GM23248 (cell line): ENCODE results near the gene HSD17B3.

Experiments used
- EZH2 ChIP-seq: fragments of 200-600 bp; sonication (generic); IDR thresholded peaks from 2 replicates; pipeline ENCODE4 v1.6.1; 2018; ENCODE audit warnings: antibody characterized with exemption, mild to moderate bottlenecking; ENCODE audit not compliant: insufficient read depth, poor library complexity, severe bottlenecking
- EZH2phosphoT487 ChIP-seq: fragments of 200-600 bp; sonication (generic); IDR thresholded peaks from 2 replicates; pipeline ENCODE4 v1.6.1; 2018; ENCODE audit warnings: antibody characterized with exemption, moderate library complexity, mild to moderate bottlenecking, low read depth; ENCODE audit not compliant: insufficient read depth

- TF ChIP-seq EZH2, result no peak
- no peak for TF ChIP-seq EZH2phosphoT487
Measured at GRCh38 chr9:96321515-96321914, 19.5 kb upstream of the HSD17B3 start.
